ENCODE measurements around the gene B2M. TPM values are rescaled to one million over a fixed set of nuclear protein-coding genes. Genes with fewer than 3 reads are reported as not detected.
"Not testable (repeated sequence)": the region's sequence is repeated elsewhere in the genome, so short reads cannot be mapped to it uniquely, and the experiment has no call there.

Gene B2M
- total RNA-seq, 1 donor from 2014 or later = 237 TPM

GRCh38 chr15:44718927-44719292, 7.6 kb downstream of the B2M start:
- no peaks in the 10 kb centered on the region for H3K4me1 Mint-ChIP-seq
- TF ChIP-seq CTCF (IDR thresholded peaks at IDR 0.05; ENCODE audit: unreplicated experiment) = no peak
- H3K4me3 Mint-ChIP-seq = no peak overlapping the region
- H3K36me3 Mint-ChIP-seq = peaks cover 16% of the 10 kb centered on the region
- H3K9me3 Mint-ChIP-seq = no peaks in the 10 kb centered on the region
- DNase-seq (ENCODE audit: low spot score in 2 of 2, unreplicated experiment in 2 of 2) = no peak
- no peak overlapping the region for H3K27ac Mint-ChIP-seq
- no peaks in the 10 kb centered on the region for H3K27me3 Mint-ChIP-seq (ENCODE audit: low read depth)

- H3K36me3 Mint-ChIP-seq = peaks cover 16% of the 10 kb centered on the region
- H3K27me3 Mint-ChIP-seq (ENCODE audit: low read depth) = no peaks in the 10 kb centered on the region
- no peak for TF ChIP-seq CTCF (IDR thresholded peaks at IDR 0.05; ENCODE audit: unreplicated experiment)
- DNase-seq (ENCODE audit: low spot score in 2 of 2, unreplicated experiment in 2 of 2) = no peak
- H3K4me3 Mint-ChIP-seq = no peak overlapping the region
- H3K4me1 Mint-ChIP-seq = no peaks in the 10 kb centered on the region
- H3K27ac Mint-ChIP-seq = no peak overlapping the region
- H3K9me3 Mint-ChIP-seq = no peaks in the 10 kb centered on the region
Measured at GRCh38 chr15:44719293-44719999, 8.1 kb downstream of the B2M start.

- not testable (repeated sequence) for DNase-seq (ENCODE audit: low spot score in 2 of 2, unreplicated experiment in 2 of 2); H3K4me3 Mint-ChIP-seq; H3K27me3 Mint-ChIP-seq (ENCODE audit: low read depth); H3K27ac Mint-ChIP-seq; H3K4me1 Mint-ChIP-seq; H3K9me3 Mint-ChIP-seq
- H3K36me3 Mint-ChIP-seq = peaks cover 14% of the 10 kb centered on the region
Measured at GRCh38 chr15:44720000-44720435, 8.7 kb downstream of the B2M start.

- DNase-seq (ENCODE audit: low spot score in 2 of 2, unreplicated experiment in 2 of 2) = no peak
- Mint-ChIP-seq H3K27me3 (ENCODE audit: low read depth) (no peaks in the 10 kb centered on the region), H3K4me1 (no peaks in the 10 kb centered on the region), H3K36me3 (peaks cover 10% of the 10 kb centered on the region), H3K9me3 (no peaks in the 10 kb centered on the region), H3K4me3 (no peak overlapping the region), H3K27ac (no peak overlapping the region)
- no peak for TF ChIP-seq CTCF (IDR thresholded peaks at IDR 0.05; ENCODE audit: unreplicated experiment)
Measured at GRCh38 chr15:44720460-44721176, 9.3 kb downstream of the B2M start.

GRCh38 chr15:44722011-44722410, 10.7 kb downstream of the B2M start:
- Mint-ChIP-seq H3K4me3 (no peak overlapping the region), H3K9me3 (no peaks in the 10 kb centered on the region)
- no peak for TF ChIP-seq CTCF (IDR thresholded peaks at IDR 0.05; ENCODE audit: unreplicated experiment)

GRCh38 chr15:44726136-44726535, 14.8 kb downstream of the B2M start:
- H3K27ac Mint-ChIP-seq = peak overlapping the region; percentile 72
- TF ChIP-seq CTCF (IDR thresholded peaks at IDR 0.05; ENCODE audit: unreplicated experiment) = no peak
- no peak overlapping the region for H3K4me3 Mint-ChIP-seq

More at GRCh38 chr15:44722011-44722410, 10.7 kb downstream of the B2M start:
- Mint-ChIP-seq H3K36me3 (peaks cover 5% of the 10 kb centered on the region), H3K27me3 (ENCODE audit: low read depth) (no peaks in the 10 kb centered on the region), H3K4me1 (peaks cover 4% of the 10 kb centered on the region), H3K27ac (no peak overlapping the region)
- no peak for DNase-seq (ENCODE audit: low spot score in 2 of 2, unreplicated experiment in 2 of 2)

More at GRCh38 chr15:44726136-44726535, 14.8 kb downstream of the B2M start:
- DNase-seq (ENCODE audit: low spot score in 2 of 2, unreplicated experiment in 2 of 2) = no peak
- H3K9me3 Mint-ChIP-seq = no peaks in the 10 kb centered on the region
- H3K27me3 Mint-ChIP-seq (ENCODE audit: low read depth) = no peaks in the 10 kb centered on the region
- peaks cover 18% of the 10 kb centered on the region for H3K4me1 Mint-ChIP-seq
- no peaks in the 10 kb centered on the region for H3K36me3 Mint-ChIP-seq

Measured in mesothelial cell of epicardium (in vitro differentiated cells).